CD4-positive, alpha-beta T cell treated with Interleukin-15 for 4 hours (primary cell): ENCODE results near the gene SH3PXD2B.
A peak's percentile ranks its signal among the peaks of the same experiment; 100 is the strongest.
"Not testable (repeated sequence)": the region's sequence is repeated elsewhere in the genome, so short reads cannot be mapped to it uniquely, and the experiment has no call there.

Experiments
- DNase-seq: peaks from one replicate; pipeline ENCODE4 v3.0.0-alpha.2; 2020; ENCODE audit warnings: low spot score

Gene SH3PXD2B

GRCh38 chr5:172485511-172486202 is 31.3 kb upstream of the SH3PXD2B start:
- no peak for DNase-seq

- DNase-seq: no peak
Observed at GRCh38 chr5:172484664-172485063, 30.3 kb upstream of the SH3PXD2B start.

- no peak for DNase-seq
Observed at GRCh38 chr5:172482156-172483020, 28.1 kb upstream of the SH3PXD2B start.

GRCh38 chr5:172481011-172481800 is 26.9 kb upstream of the SH3PXD2B start:
- no peak for DNase-seq

- DNase-seq: no peak
Observed at GRCh38 chr5:172479784-172480115, 25.4 kb upstream of the SH3PXD2B start.

- DNase-seq: peak; percentile 51
Observed at GRCh38 chr5:172479034-172479783, 24.9 kb upstream of the SH3PXD2B start.

- DNase-seq: not testable (repeated sequence)
Observed at GRCh38 chr5:172478695-172479033, 24.3 kb upstream of the SH3PXD2B start.

- no peak for DNase-seq
Observed at GRCh38 chr5:172478256-172478655, 23.9 kb upstream of the SH3PXD2B start.

- no peak for DNase-seq
Observed at GRCh38 chr5:172477466-172477865, 23.1 kb upstream of the SH3PXD2B start.

GRCh38 chr5:172474293-172474692 is 20.0 kb upstream of the SH3PXD2B start:
- no peak for DNase-seq

- DNase-seq: no peak
Observed at GRCh38 chr5:172473427-172473826, 19.1 kb upstream of the SH3PXD2B start.

GRCh38 chr5:172469697-172470096 is 15.4 kb upstream of the SH3PXD2B start:
- DNase-seq: no peak

- no peak for DNase-seq
Observed at GRCh38 chr5:172466062-172466461, 11.7 kb upstream of the SH3PXD2B start.

- DNase-seq: no peak
Observed at GRCh38 chr5:172463031-172463430, 8.7 kb upstream of the SH3PXD2B start.

GRCh38 chr5:172459783-172460165 is 5.4 kb upstream of the SH3PXD2B start:
- DNase-seq: no peak

GRCh38 chr5:172458976-172459782 is 4.9 kb upstream of the SH3PXD2B start:
- no peak for DNase-seq

- DNase-seq: no peak
Observed at GRCh38 chr5:172456076-172456722, 1.9 kb upstream of the SH3PXD2B start.

GRCh38 chr5:172455511-172456061 is 1.3 kb upstream of the SH3PXD2B start:
- no peak for DNase-seq

- no peak for DNase-seq
Observed at GRCh38 chr5:172455087-172455381, 709 bp upstream of the SH3PXD2B start.

GRCh38 chr5:172453986-172454357 is 353 bp downstream of the SH3PXD2B start:
- DNase-seq: no peak
